K562 (cell line): Measurements from ENCODE around the gene RBM4B. TPM values are rescaled to one million over a fixed set of nuclear protein-coding genes. Genes with fewer than 3 reads are reported as not detected.
A peak's percentile ranks its signal among the peaks of the same experiment; 100 is the strongest.

Experiments
- ATAC-seq: fragments of 200-7000 bp; cut with Tn5 transposase; 3 replicates; pipeline ENCODE4 v1.9.1; 2020; ENCODE audit warnings: moderate library complexity
- BruUV-seq: library from RNA; stranded (reverse); fragments of 400-500 nt; replicated peaks from 2 replicates; lab custom pipeline; 2021; lab: Mats Ljungman, UMichigan
- CTCF ChIA-PET: fragments of 300-600 bp; formaldehyde crosslinking; extraction: SDS; loops from one replicate; lab custom pipeline; 2021; ENCODE audit warnings: low intra/inter-chr PET ratio; lab: Yijun Ruan, JAX
- POLR2A ChIA-PET: fragments of 300-600, 350-650 bp; sonication (Branson Sonifier 250); formaldehyde crosslinking; extraction: SDS; loops from one replicate; lab custom pipeline; 2021; ENCODE audit warnings: antibody characterized with exemption, inconsistent platforms; lab: Yijun Ruan, JAX
- DNase-seq, 4 experiments: peaks; one replicate each; pipeline versions ENCODE4 v3.0.0 to v3.0.0-alpha.2; 2011 to 2018; ENCODE audit warnings: low spot score in 3 of 4, mixed read lengths in 3 of 4; ENCODE audit errors: extremely low read depth in 1 of 4
- FAIRE-seq: peaks from 2 replicates; lab custom pipeline; 2011; peaks lifted over from hg19 to GRCh38; lab: Jason Lieb, UNC
- H2AFZ ChIP-seq: 2 replicates; pipeline ENCODE4 v1.6.0; 2011; ENCODE audit warnings: low read depth, low read length, control low read depth, inconsistent platforms
- H3K27ac ChIP-seq: fragments of 200-600 bp; 3 replicates; pipeline ENCODE4 v1.8.0; 2011; ENCODE audit warnings: low read depth, mild to moderate bottlenecking, control low read depth, inconsistent platforms, low read length, moderate library complexity, mixed read lengths; ENCODE audit errors: extremely low read depth
- H3K27me3 ChIP-seq, 2 experiments: fragments of 300-600 bp in 1 of 2; 2 replicates in 1 of 2; 3 replicates in 1 of 2; pipeline versions ENCODE4 v1.6.0 to v1.8.0; 2011; ENCODE audit warnings: inconsistent platforms in 2 of 2, low read length in 2 of 2, mild to moderate bottlenecking in 1 of 2, mixed read lengths in 1 of 2, moderate library complexity in 1 of 2; ENCODE audit not compliant: control insufficient read depth in 2 of 2, insufficient read depth in 2 of 2
- H3K36me3 ChIP-seq: fragments of 300-600 bp; 3 replicates; pipeline ENCODE4 v1.8.0; 2011; ENCODE audit warnings: mild to moderate bottlenecking, low read length, inconsistent platforms; ENCODE audit not compliant: control insufficient read depth, insufficient read depth
- H3K4me1 ChIP-seq, 2 experiments: fragments of 200-600 bp in 1 of 2; replicated peaks in 1 of 2; 2 replicates in 1 of 2; 3 replicates in 1 of 2; pipeline versions ENCODE4 v1.5.1 to v1.8.0; 2011; ENCODE audit warnings: inconsistent platforms in 2 of 2, low read length in 2 of 2, mild to moderate bottlenecking in 1 of 2, mixed read lengths in 1 of 2, moderate library complexity in 1 of 2; ENCODE audit not compliant: control insufficient read depth in 2 of 2, insufficient read depth in 2 of 2
- H3K4me2 ChIP-seq: 2 replicates; pipeline ENCODE4 v1.6.1; 2011; ENCODE audit warnings: low read length, control low read depth, inconsistent platforms, mixed read lengths; ENCODE audit not compliant: insufficient read depth
- H3K4me3 ChIP-seq: fragments of 200-600 bp; sonication (generic), shearing (Covaris generic); 2 replicates; pipeline ENCODE4 v1.5.1; 2016; ENCODE audit warnings: control low read depth, inconsistent platforms
- H3K79me2 ChIP-seq: fragments of 200-600 bp; 3 replicates; pipeline ENCODE4 v1.8.0; 2011; ENCODE audit warnings: low read length, inconsistent platforms; ENCODE audit not compliant: control insufficient read depth, insufficient read depth
- H3K9ac ChIP-seq, 2 experiments: 2 replicates each; pipeline versions ENCODE4 v1.6.0 to v1.6.1; 2011; ENCODE audit warnings: low read depth in 2 of 2, low read length in 2 of 2, control low read depth in 1 of 2, inconsistent platforms in 1 of 2, mild to moderate bottlenecking in 1 of 2, mixed read lengths in 1 of 2; ENCODE audit not compliant: insufficient read depth in 1 of 2
- H3K9me1 ChIP-seq: one replicate; pipeline ENCODE4 v1.6.0; 2011; ENCODE audit warnings: inconsistent platforms, mild to moderate bottlenecking, low read length, moderate library complexity; ENCODE audit not compliant: control insufficient read depth, insufficient read depth
- H3K9me3 ChIP-seq: replicated peaks from 2 replicates; pipeline ENCODE4 v1.5.1; 2011; ENCODE audit warnings: low read depth, low read length, inconsistent platforms; ENCODE audit not compliant: control insufficient read depth, insufficient read depth
- H4K20me1 ChIP-seq: replicated peaks from 2 replicates; pipeline ENCODE4 v1.6.1; 2011; ENCODE audit warnings: low read length, inconsistent platforms, mixed read lengths; ENCODE audit not compliant: control insufficient read depth, insufficient read depth
- NFIC ChIP-seq: fragments of 450-650 bp; IDR thresholded peaks from 2 replicates; pipeline ENCODE4 v1.6.1; 2017; ENCODE audit warnings: mild to moderate bottlenecking, inconsistent platforms
- RBFOX2 ChIP-seq: fragments of 200-400 bp; formaldehyde crosslinking; IDR thresholded peaks from 2 replicates; pipeline ENCODE4 v1.6.1; 2017; ENCODE audit warnings: low read depth, mild to moderate bottlenecking, low read length, moderate library complexity
- ZMIZ1 ChIP-seq, 2 experiments: fragments of 150-350 bp in 1 of 2; IDR thresholded peaks; 2 replicates each; pipeline ENCODE4 v1.6.1; 2012 to 2016; ENCODE audit warnings: low read depth in 2 of 2, low read length in 2 of 2, mild to moderate bottlenecking in 1 of 2, moderate library complexity in 1 of 2
- ZNF24 ChIP-seq: fragments of 450-650 bp; IDR thresholded peaks from 2 replicates; pipeline ENCODE4 v1.6.1; 2016
- ZNF384 ChIP-seq: IDR thresholded peaks from 2 replicates; pipeline ENCODE4 v1.6.1; 2012; ENCODE audit warnings: low read depth, low read length, improper control_type of control experiment
- ZNF707 ChIP-seq: fragments of 250-450 bp; sonication (Bioruptor Pico); conservative IDR thresholded peaks from 2 replicates; pipeline ENCODE4 v1.8.0; 2022; ENCODE audit warnings: inconsistent platforms, mild to moderate bottlenecking, moderate library complexity
- ZNF766 ChIP-seq: fragments of 200-800 bp; sonication (Bioruptor generic); conservative IDR thresholded peaks from 2 replicates; pipeline ENCODE4 v1.6.1; 2016; ENCODE audit warnings: missing genetic modification characterization, missing compliant biosample characterization
- WGBS: fragments of 100-300 bp; shearing (Covaris generic); methylation state at CpG from one replicate; pipeline ENCODE4 v1.1.6; 2016; ENCODE audit warnings: low coverage, mixed read lengths; ENCODE audit not compliant: insufficient coverage; ENCODE audit errors: missing lambda C conversion rate; 5-methylcytosine and 5-hydroxymethylcytosine counted together
- in situ Hi-C: fragments of 300-500 bp; cut with MboI; formaldehyde crosslinking; loops from 4 replicates; pipeline ENCODE4 v1.15.0; 2018; ENCODE audit warnings: inconsistent platforms, mixed read lengths
- intact Hi-C: fragments of 100-400 bp; cut with micrococcal nuclease; formaldehyde crosslinking; loops from 2 replicates; pipeline ENCODE4 v1.14.2; 2022
- polyA plus RNA-seq, 8 experiments: library from polyadenylated mRNA; depleted of rRNA in 4 of 8; stranded (reverse) in 5 of 8; unstranded in 3 of 8; fragments of >200 nt; fragmentation: Nextera tagmentation in 2 of 8; fragmentation: Illumina TruSeq in 1 of 8; extraction: Ambion mirVana in 2 of 8; extraction: Trizol in 1 of 8; gene quantifications; 2 replicates each; pipeline versions ENCODE4 v1.2.1 to v1.2.3, GENCODE V29; 2011 to 2014; ENCODE audit warnings: inconsistent platforms in 1 of 8, missing spikeins in 1 of 8
- total RNA-seq, 7 experiments: library from RNA; depleted of rRNA in 6 of 7; stranded (reverse); fragments of >200 nt in 6 of 7; fragmentation: Illumina TruSeq in 2 of 7; extraction: Trizol in 2 of 7; gene quantifications; 2 replicates each; pipeline versions ENCODE4 v1.2.1 to v1.2.3, GENCODE V29; 2011 to 2021; ENCODE audit warnings: low replicate concordance in 1 of 7

The RBM4B gene
- total and polyA plus RNA-seq, 9 of the 15 experiments (the other 6 are each of a cell fraction or from before 2014, with no cell fraction given): 14.6 to 39.9 (median 23.3) TPM

DNA sequence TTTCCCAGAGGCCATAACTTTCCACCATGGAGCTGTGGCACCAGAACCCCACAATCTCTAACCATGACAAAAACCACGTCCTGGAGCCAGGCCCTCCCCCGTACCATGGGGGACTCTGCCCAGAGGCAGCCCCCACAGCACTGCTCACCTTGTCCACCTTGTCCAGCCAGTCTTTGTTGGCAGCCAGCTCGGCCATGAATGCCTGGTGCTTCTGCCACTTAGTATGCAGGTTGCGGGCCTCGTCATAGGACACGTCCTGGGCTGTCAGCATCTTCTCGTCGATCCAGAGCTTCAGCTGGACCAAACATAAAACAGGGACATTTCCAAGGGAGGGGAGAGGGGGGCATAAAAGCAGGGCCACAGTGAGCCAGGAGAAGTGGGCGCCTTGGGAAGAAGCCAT lies 20.8 kb upstream of the RBM4B start:
- Histone ChIP-seq H3K27me3 (no peaks in the 10 kb centered on the region), H3K79me2 (peaks cover 11% of the 10 kb centered on the region; the same call in 2 of the 3 replicates), H2AFZ (no peak overlapping the region), H3K36me3 (peaks cover 77% of the 10 kb centered on the region; the same call in 2 of the 3 replicates)
- in situ Hi-C loops: no loop called here
- TF ChIP-seq ZNF707 (CRISPR knock-in tag): no peak
- TF ChIP-seq RBFOX2: peak; percentile 29
- TF ChIP-seq, all 486 proteins: peak for 1
- POLR2A ChIA-PET: interaction anchor here (1.0 kb wide), 2 partner anchors 16 to 140 kb away, joined by 3 read pairs; no protein-coding TSS in a partner anchor
- BruUV-seq: no TSS peak
- Histone ChIP-seq H4K20me1 (0 out of 2 replicates have a peak, but pooled peaks cover 4% of the 10 kb centered on the region), H3K4me1 (peaks cover 20 to 36% of the 10 kb centered on the region in 2 experiments), H3K9me1 (no peaks in the 10 kb centered on the region), H3K9me3 (no peaks in the 10 kb centered on the region), H3K27ac (no peak overlapping the region), H3K4me3 (no peak overlapping the region), H3K9ac (peak overlapping the region in 1 of 2 experiments; percentile 38; a peak in 1 of 4 replicates), H3K4me2 (no peak overlapping the region)
- 88% methylated on average over 7 of the region's 9 CpGs for WGBS
- CTCF ChIA-PET: no interaction called here
- DNase-seq (no peak), FAIRE-seq (no peak), ATAC-seq (no peak)
- intact Hi-C loops: no loop called here

DNA sequence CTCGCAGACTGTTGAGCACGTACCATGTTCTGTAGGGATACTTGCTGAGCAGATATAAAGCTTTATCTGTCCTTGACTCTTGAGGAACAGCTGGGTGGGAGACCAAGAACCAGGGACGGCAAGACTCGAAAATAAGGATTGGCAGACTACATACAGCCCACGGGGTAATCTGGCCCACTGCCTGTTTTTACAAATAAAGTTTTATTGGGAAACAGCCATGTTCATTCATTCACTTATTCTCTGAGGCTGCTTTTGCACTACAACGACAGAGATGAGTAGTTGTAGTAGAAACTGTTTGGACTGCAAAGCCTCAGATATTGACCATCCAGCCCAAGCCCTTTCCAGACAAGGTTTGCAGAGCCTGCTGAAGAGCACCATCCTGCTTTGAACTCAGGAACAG lies 20.3 kb upstream of the RBM4B start:
- no peak overlapping the region for H3K9ac ChIP-seq
- peaks cover 20 to 40% of the 10 kb centered on the region in 2 experiments for H3K4me1 ChIP-seq
- CTCF ChIA-PET: interaction anchor here (0.6 kb wide), 2 partner anchors 347 to 417 kb away, joined by 3 read pairs; no protein-coding TSS in a partner anchor
- POLR2A ChIA-PET: interaction anchor here (0.8 kb wide), 1 partner anchor 167 kb away, joined by 3 read pairs; no protein-coding TSS in a partner anchor
- FAIRE-seq (no peak), DNase-seq (no peak), ATAC-seq (no peak)
- 0 out of 2 replicates have a peak, but pooled peaks cover 4% of the 10 kb centered on the region for H4K20me1 ChIP-seq
- H3K9me3 ChIP-seq: no peaks in the 10 kb centered on the region
- no peak overlapping the region for H3K27ac ChIP-seq
- no peaks in the 10 kb centered on the region for H3K9me1 ChIP-seq
- in situ Hi-C loops: no loop called here
- no peaks in the 10 kb centered on the region for H3K27me3 ChIP-seq
- no peak overlapping the region for H2AFZ ChIP-seq
- BruUV-seq: no TSS peak
- 81% methylated on average over 6 of the region's 6 CpGs for WGBS
- H3K36me3 ChIP-seq: peaks cover 82% of the 10 kb centered on the region; the same call in 2 of the 3 replicates
- intact Hi-C loops: no loop called here
- no peak overlapping the region for H3K4me2 ChIP-seq
- peaks cover 11% of the 10 kb centered on the region; the same call in 2 of the 3 replicates for H3K79me2 ChIP-seq
- no peak overlapping the region for H3K4me3 ChIP-seq
- TF ChIP-seq ZNF766 (CRISPR knock-in tag) (no peak), ZNF384 (no peak), ZNF24 (peak; percentile 69), ZMIZ1 (IDR thresholded peaks at IDR 0.05; ENCODE audit: low read depth in 2 of 2, low read length in 2 of 2) (no peak), NFIC (0 out of 2 replicates have a peak, but pooled peaks have one; percentile 21)
